Stimulated activated CD4-positive, alpha-beta T cell treated with anti-CD3 and anti-CD28 coated beads, Interleukin-4, amount 100 ng/mL, for 1 hour (primary cell): ENCODE measurements around the gene SGCA.

Experiments used
- DNase-seq: peaks from one replicate; pipeline ENCODE4 v3.0.0-alpha.2; 2020

Gene SGCA

DNA sequence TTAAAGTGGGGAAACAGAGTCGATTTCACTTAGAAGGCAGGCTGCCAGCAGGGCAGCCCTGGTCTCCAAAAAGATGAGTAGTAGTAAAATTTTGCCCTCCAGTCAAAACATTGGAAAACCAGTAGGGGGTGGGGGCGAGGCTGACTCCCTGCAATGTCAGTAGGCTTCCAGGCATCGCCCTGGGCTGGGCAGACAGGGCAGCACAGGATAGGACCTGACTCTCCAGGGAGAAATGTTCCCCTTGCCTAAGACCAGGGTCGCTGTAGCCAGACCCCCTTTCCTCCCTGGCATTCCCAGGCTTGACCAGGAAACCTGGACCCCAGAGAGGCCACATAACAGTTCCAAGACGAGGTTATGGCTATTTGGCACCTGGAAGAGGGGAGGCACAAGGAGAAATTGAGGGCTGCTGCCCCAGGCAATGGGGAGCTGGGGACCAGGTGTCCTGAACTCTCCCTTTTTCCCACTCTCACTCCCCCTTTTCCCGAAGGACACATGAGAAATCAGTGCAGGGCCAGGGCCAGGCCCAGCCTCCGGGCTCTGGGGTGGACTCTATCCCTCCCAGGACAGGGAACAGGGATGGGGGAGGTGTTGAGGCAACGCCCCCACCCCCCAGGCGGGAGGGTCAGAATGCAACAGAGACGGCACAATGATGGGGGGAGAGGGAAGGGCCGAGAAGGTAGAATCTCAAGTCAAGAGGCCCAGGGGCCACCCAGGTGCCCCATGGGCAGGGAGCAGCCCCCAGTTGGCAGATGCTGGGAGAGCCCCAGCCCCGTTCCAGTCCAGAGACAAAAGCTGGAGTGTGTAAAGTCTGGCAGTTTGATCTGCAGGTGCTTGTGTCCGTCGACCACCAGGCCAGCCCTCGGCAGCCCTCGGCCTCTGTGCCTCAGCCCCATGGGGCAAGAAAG lies 31.3 kb upstream of the SGCA start:
- DNase-seq: no peak

DNA sequence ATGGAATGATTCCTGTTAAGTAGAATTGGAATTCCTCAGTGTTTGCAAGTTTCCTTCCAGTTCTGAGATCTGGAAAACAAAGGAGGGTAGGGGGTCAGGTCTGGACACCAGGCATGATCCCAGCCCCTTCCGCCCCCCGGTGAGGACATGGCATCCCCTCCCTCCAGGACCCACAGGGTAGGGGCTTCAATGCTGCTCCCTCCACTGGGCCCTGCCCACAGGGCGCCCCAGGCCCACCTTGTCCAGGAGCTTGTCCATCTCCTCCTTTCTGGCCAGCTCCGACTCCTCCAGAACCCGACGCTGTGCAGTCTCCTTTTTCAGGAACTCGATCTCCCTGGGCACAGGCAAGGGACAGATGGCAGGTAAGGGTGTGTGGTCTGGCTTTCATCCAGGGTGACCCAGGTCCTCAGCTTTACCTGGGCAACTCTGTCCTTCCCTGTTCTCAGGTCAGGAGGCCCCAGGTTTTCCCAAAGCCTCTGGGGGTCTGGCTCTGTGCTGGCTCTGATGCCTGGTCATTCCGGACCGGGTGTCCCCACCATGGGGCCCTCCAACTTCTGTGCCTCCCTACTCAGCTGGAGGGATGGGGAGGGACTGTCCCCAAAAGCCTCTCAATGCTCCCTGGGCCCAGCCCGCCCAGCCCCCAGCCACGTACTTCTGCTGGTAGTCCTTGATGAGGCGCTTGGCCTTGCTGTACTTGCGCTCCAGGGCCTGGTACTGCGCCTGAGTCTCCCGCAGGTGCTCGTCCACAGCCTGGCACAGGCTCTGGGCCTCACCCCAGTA lies 30.3 kb upstream of the SGCA start:
- no peak for DNase-seq

DNA sequence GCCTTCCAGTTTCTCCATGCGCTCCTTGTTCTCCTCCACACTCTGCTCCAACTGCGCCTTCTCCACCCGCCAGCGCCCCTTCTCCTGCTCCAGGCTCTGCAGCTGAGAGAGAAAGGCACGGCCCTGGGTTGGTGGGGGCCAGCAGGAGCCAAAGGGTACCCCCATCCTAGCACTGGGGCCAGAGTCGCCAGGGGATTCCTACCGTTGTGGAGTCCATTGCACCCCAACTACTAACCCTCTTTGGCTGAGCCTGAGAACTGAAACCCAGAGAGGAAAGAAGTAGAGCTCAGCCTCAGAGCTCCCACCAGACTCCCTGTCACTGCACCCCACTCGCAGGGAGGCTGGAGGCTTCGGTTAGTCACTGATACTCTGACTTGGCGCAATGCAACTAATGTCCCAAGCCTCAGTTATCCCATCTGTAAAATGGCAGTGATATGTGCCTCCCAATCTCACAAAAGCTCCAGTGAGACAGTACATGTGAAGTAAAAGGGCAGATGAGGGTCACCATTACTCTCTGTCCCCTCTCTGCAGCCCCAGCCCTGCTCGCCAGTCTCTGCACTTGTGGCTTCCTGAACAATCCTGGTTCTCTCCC lies 29.6 kb upstream of the SGCA start:
- DNase-seq: no peak

DNA sequence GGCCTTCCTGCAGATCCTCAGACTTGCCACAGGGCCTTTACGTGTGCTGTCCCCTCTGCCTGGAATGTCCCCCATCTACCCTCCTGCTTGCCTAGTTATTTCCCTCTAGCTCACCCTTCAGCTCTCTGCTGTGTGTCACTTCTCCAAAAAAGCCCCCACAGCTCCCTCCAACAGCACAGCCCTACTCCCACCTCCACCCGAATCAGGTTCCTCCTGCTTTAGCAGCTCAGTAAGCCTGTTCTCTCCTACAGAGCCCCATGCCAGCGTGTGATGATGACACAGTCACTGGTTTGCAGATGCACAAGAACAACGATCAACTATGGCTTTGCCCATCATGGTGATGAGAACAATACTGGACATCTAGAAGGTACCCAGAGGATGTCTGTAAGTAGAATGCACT lies 28.8 kb upstream of the SGCA start:
- DNase-seq: no peak

DNA sequence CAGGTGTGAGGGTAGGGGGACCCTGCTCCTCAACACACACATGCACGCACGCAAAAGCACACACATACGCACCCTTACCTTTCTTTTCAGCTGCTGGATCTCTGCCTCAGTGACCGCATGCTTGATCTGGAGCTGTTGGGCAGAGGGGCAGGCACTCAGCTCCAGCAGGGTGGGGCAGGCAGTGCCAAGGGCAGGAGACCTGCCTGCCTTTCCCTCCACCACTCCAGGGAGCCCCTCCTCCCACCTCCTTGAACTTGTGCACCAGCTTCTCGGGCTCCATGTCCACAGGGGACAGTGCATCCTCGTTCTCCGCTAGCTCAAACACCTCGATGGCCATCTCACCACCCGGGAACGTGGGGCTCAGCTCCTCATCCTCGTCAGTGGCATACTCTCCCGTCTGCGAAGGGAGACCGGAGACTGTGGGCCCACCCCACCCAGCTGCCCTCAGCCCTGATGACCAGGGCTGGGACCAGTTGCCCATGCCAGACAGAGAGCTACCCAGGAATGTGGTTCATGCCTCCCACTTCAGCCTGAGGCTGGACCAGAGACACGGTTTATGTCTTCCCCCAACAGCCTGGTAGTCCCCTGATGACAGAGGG lies 26.5 kb upstream of the SGCA start:
- DNase-seq: no peak

DNA sequence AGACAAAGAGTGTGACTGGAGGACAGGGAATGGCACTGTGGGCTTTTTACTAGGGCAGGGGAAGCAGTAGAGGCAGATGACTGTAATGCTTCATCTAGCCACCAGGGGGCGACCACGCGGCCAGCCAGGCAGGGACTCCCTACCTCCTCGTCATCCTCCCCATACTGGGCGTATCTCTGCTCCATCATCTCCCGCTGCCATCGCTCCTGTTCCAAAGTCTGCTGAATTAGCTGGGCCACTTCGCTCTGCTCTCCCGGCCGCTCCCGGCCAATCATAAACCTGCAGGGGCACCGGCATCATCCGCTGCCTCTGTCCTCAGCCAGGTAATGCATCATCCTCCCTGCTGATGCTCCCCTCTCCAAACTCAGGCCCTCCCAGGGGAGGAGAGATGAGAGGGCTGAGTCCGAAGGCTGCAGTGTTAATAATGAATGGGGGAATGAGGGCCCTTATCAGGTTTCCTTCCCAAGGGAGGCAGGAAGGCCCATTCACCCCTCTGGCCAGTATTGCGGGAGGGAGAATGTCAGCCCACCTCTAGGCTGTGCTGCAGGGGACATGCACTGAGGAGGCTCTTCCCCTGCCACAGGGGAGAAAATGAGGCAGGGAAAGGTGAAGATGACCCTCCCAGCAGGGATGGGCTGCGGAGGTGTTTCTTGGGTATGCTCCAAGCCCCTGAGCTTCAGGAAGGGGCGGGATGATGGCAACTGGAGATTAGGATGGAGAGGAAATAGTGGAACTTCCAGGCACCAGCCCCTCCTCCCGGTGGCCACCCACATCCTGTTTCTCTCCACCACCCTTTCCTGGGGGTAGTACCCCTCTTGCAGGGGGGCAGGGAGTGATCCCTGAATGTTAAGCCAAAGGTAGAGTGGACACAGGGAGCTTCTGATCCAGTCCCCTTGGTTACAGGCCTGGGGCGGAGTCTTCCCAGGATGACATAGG lies 25.6 kb upstream of the SGCA start:
- DNase-seq: peak; percentile 81

DNA sequence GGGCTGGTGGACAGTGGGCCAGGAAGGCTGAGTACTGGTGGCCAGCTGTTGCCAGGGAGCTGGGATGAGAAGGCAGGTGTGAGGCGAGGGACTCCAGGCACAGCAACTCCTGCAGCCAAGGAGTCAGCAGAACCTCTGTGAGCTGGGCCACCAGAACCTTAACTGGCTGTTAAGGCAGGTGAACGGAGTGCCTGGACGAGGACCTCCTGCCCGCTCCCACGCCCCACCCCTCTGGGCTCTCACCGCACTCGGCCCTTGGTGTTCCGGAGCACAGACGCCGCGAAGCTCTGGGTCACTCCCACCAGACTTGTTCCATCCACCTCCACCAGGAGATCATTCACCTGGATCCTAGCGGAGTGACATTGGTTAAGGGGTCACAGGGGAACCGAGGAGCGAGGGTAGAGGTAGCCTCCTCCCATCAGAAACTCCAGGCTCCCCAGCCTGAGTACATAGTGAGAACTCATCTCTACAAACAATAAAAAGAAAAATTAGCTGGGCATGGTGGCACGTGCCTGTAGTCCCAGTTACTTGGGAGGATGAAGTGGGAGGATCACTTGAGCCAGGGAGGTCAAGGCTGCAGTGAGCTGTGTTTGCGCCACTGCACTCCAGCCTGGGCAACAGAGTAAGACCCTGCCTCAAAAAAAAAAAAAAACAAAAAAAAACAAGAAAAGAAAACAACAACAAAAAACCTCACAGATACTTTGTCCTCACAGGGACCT lies 24.6 kb upstream of the SGCA start:
- DNase-seq: no peak

DNA sequence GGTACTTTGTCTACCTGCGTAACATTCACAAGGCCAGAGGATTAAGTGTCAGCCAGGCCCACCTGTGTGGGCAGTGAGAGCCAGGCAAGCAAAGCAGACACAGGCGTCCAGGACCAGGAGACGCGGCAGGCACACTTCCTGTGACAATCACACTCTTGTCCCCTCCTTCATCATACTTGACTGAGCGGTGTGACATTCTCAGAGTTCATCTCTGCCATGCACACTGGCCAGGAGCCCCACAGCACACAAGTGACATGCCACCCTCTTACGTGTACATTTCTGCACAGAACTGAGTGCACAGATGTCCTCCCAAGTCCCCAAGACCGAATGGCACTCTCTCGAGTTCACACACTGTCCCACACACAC lies 24.1 kb upstream of the SGCA start:
- DNase-seq: no peak

DNA sequence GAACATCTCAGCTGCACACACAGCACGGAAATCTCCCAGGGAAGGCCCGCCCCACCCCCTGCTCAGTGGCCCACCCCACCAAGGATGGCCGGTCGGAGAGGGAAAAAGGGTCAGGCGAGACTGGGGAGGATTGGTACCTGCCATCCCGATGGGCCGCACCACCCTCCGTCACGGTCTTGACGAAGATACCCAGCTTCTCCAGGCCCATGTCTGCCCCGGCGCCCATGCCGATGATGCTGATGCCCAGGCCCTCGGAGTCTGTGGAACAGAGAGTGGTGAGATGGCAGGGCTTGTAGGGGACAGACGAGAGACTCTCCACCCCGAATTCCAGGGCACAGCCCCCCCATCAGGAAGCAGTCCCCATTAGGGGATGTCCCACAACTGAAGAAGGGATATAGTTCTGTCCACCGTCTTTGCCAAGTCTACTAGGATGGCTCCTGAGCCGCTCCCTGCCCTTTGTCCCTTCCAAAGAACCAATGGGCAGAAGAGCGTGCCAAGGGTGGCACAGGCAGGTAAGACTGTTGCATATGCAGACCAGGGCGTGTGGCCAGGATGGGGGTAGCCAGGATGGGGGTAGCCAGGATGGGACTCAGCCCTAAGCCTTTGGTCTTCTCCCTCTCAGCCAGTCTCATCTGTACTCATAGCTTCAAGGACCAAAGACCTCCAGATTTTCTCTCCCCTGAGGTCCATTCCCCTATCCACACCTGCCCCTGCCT lies 22.2 kb upstream of the SGCA start:
- no peak for DNase-seq

DNA sequence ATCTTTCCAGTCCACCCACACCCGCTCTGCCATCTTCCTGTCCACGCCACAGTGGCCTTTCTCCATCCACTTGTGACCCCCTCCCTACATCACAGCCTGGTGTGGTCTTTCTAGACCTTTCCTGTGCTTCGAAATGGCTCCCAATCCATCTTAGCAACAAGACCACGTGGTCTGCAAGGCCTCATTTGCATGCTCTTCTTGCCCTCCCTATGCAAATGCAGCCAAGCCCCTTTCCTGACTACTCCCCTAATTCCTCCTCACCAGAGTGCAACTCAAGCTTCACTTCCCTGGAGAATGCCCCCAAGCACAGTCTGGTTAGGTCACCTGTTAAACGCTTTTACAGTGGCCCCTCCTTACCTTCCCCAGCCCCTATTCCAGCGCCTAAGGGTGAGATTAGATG lies 21.4 kb upstream of the SGCA start:
- DNase-seq: no peak

DNA sequence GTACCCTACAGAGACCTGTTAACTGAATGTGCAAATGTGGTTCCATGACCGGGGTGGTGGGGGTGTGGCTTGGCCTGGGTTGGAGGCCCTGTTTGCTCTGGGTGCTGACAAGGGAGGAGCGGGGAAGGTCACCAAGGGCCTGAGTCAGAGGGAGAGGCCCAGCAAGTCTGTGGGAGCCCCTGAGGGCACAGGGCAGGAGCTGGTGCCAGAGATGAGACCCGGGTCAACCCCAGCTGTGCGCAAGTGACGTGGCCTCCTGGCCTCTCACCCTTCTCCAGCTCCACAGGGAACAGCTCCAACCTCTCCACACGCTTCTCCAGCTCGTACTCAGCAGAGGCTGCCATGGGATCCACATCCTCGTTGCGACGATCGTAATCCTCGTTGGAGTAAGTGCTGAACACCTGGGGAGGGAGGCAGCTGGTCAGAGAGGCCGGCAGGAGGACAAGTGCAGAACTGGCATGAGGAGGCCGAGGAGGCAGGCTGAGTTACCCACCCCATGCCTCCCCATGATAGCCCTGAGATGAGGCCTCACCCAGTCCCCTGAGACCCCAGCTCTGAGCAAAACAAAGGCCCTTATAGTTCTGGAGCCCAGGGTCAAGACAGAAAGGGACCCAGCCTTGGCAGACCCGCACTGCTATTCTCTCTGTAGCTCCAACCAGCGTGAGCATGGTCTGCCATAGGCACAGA lies 20.8 kb upstream of the SGCA start:
- DNase-seq: no peak

DNA sequence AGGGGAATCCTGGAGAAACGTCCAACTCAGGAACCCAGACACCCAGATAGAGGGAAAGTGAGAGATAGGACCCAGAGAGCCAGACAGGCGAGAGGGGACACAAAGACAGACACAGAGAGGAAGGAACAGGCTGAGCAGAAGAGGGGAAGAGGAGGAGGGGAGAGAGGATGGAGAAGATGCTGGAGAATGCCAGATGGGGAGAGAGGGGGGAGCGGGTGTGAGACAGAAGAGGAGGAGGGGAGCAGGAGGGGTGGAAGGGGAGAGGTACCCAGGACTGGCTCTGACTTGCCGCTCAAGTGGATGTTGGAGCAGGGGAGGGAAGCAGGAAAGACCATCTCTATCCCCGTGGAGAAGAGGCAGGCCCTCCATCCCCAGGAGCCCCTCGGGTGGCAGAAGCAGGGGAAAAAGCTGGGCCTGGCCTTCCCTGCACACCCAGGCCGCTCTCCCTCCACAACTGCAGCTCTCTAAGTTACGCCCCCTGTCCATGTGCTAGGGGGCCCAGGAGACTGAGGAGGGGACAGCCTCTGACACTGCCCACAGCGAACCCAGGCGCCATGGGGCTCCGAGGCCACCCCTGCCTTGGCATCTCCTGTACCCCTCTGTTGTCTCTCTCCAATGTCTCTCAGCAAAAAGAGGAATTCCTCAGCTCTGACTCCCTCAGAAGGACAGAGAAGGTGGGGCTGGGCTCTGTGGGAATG lies 20.1 kb upstream of the SGCA start:
- no peak for DNase-seq

DNA sequence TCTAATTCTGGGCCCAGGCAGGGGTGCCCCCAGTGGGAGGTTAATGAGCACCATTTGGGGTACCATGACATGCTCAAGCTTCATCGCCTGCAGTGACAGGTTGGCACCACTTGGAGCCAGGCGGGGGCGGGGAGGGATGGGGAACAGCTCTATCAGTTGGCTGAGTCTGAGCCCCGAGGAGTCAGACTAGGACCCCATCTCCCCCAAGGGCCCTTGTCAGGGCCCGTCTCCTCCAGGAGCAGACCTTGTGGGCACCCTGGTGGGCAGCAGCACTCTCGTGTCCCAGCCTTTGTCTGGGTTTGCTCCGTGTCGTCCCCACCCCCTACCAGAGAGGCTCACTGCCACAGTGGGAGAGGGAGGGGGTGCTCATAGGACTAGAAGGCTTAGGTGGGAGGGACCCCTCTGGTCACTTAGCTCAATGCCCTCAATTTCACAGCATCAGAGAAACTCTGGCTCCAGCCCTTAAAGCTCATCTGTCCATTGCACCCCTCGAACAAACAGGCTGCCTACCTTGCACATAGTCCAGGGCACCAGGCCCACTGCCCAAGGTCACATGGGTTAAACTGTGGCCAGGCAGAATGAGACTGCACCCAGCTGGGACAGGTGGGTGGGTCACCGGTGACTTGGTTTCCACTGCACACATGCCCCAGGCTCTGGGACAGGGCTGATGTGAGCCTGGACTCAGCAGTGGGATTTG lies 19.4 kb upstream of the SGCA start:
- peak; percentile 37 for DNase-seq

DNA sequence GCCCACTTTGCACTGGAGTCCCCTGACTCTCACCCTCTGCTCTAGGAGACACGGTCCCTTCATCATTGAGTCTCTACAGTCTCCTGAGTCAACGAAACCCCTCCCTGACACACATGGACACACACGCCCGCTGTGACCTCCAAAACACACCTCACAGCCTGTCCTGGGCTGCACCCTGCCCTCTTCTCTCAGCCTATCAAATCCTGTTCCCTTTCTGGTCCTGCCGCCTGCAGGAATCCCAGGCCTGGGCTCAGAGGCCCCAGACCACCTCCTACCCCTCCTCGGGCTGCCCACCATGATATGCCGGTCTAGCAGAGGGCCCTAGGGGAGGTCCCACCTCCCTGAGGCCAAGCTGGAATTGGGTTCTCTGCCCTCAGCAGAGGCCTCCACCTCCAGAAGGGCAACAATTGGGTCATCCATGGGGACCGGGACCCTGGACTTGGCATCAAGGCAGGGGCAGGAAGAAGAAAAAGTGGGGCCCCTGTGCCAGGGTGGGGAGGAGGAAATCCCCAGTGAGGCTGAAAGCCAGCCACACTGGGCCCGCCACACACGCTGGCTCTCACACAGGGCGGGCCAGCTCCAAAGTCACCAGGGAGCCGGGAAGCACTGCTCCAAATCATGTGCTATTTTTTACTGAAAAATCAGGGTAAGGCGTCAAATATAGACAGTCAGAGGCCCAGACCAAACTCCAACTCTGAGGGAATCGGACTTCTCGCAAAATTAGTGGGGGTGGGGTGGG lies 18.7 kb upstream of the SGCA start:
- DNase-seq: no peak

DNA sequence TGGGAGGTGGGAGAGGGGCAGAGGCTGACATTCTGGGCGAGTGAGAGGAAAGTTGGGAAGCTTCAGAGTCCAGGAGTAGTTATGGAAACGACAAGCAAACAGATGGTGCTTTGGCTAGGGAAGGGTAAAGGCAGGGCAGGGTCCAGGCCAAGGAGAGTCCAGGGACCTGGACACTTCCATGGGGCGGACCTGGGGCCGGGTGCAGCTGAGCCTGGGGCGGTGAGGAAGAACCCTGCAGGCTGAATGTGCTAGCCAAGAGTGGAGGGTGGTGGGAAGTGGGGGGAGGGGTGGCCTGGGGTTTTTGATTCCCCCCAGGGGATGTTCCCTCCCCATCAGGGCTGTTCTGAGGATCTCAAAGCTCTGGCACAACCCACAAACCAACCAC lies 18.0 kb upstream of the SGCA start:
- no peak for DNase-seq

DNA sequence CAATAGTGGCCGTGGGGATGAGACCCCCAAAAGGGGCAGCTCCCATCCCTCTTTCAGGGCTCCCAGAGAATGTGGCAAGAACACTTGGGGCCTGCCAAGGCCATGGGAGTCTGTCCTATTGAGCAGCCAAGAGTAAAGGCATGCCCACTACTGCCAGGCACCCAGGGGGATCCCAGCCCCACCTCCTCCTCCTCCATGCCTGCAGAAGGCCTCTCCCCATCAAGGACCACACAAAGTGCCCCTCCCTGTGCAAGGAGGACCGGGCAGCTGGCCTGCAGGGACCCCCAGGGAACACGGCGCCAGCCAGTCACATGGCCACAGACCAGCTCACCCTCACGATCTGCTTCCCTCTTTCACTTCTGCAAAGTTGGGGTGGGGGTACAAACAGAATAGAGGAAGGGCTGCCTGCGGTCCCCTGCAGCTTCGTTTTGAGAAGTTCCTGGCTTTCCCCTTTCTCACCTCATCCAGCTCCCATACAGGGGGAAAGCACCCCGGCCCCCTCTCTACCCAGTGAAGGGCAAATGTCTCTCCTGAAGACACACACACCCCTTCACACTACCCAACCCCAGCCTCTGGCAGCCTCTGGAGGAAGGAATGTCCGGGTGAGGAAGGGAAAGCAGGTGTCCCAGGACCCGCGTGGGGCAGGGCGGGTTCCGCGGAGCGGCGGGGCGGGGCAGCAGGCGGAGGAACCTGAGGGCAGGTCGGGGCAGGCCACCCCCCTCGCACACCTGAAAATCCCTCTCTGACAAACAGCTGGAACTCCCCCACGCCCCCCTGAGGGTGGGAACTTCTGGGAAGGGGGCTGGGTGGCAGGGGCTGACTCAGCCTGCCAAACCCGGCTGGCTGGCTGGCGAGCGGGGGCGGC lies 17.3 kb upstream of the SGCA start:
- DNase-seq: peak; percentile 87

DNA sequence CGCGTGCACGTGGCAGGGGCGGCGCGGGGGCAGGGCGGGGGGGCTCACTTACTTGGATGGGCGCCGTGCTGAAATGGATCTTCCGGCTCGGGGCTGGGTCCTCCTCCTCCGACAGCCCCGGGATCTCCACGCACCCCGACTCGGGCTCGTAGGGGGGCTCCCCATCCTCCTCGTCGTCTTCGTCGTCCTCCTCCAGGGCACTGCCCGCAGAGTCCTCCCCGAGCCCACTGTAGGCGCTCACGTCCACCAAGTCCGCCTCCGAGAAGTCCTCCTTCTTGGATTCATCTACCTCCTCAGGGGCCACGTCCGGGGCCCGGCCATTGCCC lies 16.8 kb upstream of the SGCA start:
- no peak for DNase-seq
